Measurements from ENCODE around the gene SPECC1L. TPM values are rescaled to one million over a fixed set of nuclear protein-coding genes. Genes with fewer than 3 reads are reported as not detected.

The SPECC1L gene
- total RNA-seq, 1 donor from 2014 or later: 29.9 TPM

- DNase-seq (ENCODE audit: low read depth): no peak
- Histone ChIP-seq H3K27me3 (ENCODE audit: control insufficient read depth, insufficient read depth, low read length) (no peaks in the 10 kb centered on the region), H3K36me3 (ENCODE audit: control insufficient read depth, insufficient read depth, low read length) (no peaks in the 10 kb centered on the region), H3K4me3 (ENCODE audit: low read depth, low read length) (no peak overlapping the region)
- TF ChIP-seq CTCF (IDR thresholded peaks at IDR 0.05; ENCODE audit: insufficient read depth, low read length, poor library complexity, severe bottlenecking): no peak
Measured at GRCh38 chr22:24416611-24417010, 146.0 kb downstream of the SPECC1L start.

GRCh38 chr22:24417200-24417599, 146.6 kb downstream of the SPECC1L start:
- TF ChIP-seq CTCF (IDR thresholded peaks at IDR 0.05; ENCODE audit: insufficient read depth, low read length, poor library complexity, severe bottlenecking): no peak
- Histone ChIP-seq H3K4me3 (ENCODE audit: low read depth, low read length) (no peak overlapping the region), H3K27me3 (ENCODE audit: control insufficient read depth, insufficient read depth, low read length) (no peaks in the 10 kb centered on the region), H3K36me3 (ENCODE audit: control insufficient read depth, insufficient read depth, low read length) (no peaks in the 10 kb centered on the region)
- DNase-seq (ENCODE audit: low read depth): no peak

GRCh38 chr22:24417901-24418641, 147.4 kb downstream of the SPECC1L start:
- H3K36me3 ChIP-seq (ENCODE audit: control insufficient read depth, insufficient read depth, low read length): no peaks in the 10 kb centered on the region
- no peaks in the 10 kb centered on the region for H3K27me3 ChIP-seq (ENCODE audit: control insufficient read depth, insufficient read depth, low read length)
- H3K4me3 ChIP-seq (ENCODE audit: low read depth, low read length): no peak overlapping the region
- DNase-seq (ENCODE audit: low read depth): no peak
- no peak for TF ChIP-seq CTCF (IDR thresholded peaks at IDR 0.05; ENCODE audit: insufficient read depth, low read length, poor library complexity, severe bottlenecking)

- Histone ChIP-seq H3K36me3 (ENCODE audit: control insufficient read depth, insufficient read depth, low read length) (no peaks in the 10 kb centered on the region), H3K27me3 (ENCODE audit: control insufficient read depth, insufficient read depth, low read length) (peaks cover 3% of the 10 kb centered on the region), H3K4me3 (ENCODE audit: low read depth, low read length) (no peak overlapping the region)
- DNase-seq (ENCODE audit: low read depth): no peak
- TF ChIP-seq CTCF (IDR thresholded peaks at IDR 0.05; ENCODE audit: insufficient read depth, low read length, poor library complexity, severe bottlenecking): no peak
Measured at GRCh38 chr22:24418786-24419474, 148.3 kb downstream of the SPECC1L start.

GRCh38 chr22:24419475-24419850, 148.8 kb downstream of the SPECC1L start:
- H3K36me3 ChIP-seq (ENCODE audit: control insufficient read depth, insufficient read depth, low read length): no peaks in the 10 kb centered on the region
- no peak for TF ChIP-seq CTCF (IDR thresholded peaks at IDR 0.05; ENCODE audit: insufficient read depth, low read length, poor library complexity, severe bottlenecking)
- no peak overlapping the region for H3K4me3 ChIP-seq (ENCODE audit: low read depth, low read length)
- DNase-seq (ENCODE audit: low read depth): no peak
- peaks cover 8% of the 10 kb centered on the region for H3K27me3 ChIP-seq (ENCODE audit: control insufficient read depth, insufficient read depth, low read length)
